AG08395 (cell line): Measurements from ENCODE around the gene TNFAIP8L1.

Experiments used
- DNase-seq: peaks from one replicate; pipeline ENCODE4 v3.0.0; 2012; ENCODE audit warnings: mixed read lengths, low spot score

Gene TNFAIP8L1

DNA sequence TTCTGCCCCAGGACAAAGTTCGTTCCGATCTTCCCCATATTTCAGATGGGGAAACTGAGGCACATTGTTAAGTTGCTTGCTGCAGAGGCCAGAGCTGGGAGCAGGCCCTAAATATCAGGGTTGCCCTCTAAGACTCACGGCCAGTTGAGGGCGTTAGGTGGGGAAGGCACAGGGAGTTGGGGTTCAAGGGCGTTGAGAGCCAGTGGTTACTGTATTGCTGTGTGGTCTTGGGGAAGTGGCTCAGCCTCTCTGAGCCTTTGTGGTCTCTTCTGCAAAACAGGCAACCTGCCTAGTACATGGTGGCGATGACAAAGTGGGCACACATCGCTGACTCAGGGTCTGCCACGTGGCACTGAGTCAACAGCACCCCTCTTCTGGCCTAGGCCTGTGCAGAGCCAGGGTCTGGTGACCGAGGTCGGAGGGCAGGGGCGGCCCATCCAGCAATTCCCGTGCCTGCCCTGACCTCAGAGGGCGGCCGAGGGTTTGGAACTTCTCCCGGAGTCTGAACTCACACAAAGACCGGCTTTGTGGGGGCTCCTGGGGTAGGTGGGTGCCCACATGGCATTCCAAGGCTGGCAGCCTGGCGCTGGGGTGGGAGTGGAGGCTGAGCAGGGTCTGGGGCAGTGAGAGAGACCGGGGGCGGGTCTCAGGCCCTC, 10.2 kb downstream of the TNFAIP8L1 start:
- DNase-seq, result no peak

DNA sequence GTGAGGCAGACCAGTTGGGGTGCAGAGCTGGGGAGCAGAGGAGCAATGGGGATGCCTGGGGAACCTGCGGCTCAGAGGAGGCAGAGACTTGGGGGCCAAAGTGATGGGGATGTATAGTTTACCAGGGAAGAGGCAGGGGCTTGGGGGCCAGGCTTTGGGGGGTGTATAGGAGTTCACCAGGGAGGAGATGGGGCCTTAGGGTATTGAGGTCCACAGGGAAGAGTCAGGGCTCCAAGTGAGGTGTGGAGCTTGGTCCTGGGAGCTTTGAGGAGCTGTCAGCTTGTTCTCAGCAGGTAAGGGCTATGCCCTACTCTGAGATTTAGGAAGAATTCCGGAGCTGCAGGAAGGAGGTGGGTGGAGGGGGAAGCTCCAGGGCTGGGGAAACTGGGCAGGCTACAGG, 10.8 kb downstream of the TNFAIP8L1 start:
- no peak for DNase-seq

DNA sequence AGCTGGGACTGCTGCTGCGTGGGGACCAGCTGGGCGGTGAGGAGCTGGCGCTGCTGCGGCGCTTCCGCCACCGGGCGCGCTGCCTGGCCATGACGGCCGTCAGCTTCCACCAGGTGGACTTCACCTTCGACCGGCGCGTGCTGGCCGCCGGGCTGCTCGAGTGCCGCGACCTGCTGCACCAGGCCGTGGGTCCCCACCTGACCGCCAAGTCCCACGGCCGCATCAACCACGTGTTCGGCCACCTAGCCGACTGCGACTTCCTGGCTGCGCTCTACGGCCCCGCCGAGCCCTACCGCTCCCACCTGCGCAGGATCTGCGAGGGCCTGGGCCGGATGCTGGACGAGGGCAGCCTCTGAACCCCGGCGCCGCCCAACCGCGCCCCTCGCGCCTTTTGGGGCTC, 12.8 kb downstream of the TNFAIP8L1 start:
- DNase-seq, result no peak

DNA sequence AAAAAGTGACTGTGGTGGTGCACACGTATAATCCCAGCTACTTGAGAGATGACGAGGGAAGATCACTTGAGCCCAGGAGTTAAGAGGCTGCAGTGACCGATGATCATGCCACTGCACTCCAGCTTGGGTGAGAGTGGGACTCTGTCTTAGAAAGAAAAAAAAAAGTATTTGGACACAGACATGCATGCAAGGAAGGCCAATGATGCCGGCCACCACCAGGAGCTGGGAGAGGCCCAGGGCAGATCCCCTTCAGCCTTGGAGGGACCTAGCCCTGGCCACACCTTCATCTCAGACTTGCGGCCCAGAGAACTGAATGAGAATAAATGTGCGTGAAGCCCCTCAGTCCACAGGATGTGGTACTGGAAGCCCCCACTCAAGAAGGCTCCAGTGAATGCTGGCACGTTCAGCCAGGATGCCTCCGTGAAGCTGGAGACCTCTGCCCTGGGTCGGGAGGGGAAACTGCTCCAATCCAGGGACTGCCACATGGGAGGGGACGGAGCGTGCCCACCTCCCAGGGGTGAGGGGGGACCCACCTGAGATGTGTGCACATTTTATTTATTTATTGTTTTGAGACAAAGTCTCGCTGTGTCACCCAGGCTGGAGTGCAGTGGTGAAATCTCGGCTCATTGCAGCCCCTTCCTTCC, 14.6 kb downstream of the TNFAIP8L1 start:
- no peak for DNase-seq

DNA sequence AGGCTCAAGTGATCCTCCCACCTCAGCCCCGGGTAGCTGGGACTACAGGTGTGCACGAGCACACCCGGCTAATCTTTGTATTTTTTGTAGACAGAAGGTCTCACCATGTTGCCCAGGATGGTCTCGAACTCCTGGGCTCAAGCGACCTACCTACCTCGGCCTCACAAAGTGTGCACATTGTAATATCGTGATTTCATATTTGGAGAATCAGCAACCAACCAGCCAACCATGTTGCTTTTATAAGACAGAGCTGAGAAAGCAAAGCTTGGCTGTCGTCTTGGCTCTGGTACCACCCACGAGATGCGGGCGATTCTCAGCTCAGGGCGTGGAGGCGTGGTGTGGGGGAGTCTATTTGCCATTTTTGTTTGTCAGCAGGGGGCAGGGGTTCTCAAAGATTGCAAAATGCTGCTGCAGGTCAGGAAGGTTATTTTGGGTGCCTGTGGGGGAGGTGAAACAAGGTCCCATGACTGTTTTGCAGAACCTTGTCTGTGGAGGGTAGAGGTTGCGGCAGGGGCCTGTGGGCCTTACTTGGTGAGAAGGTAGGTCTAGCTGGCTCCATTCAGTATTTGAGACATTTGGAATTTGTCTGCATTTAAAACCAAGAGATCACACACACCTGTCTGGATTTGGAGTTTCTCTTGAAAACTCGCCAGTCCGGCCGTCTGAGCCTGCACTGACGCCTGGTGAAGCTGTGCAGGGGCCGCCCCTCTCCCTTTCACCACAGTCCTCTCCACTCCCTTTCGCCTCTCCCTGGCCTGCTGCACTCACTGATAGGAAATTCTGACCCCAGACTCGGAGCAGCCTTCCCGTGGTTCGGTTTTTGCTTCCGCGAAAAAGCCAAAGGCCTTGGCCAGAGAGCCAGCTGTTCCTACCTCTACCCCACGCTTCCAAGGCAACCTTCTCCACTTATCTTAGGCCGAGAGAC, 15.4 kb downstream of the TNFAIP8L1 start:
- no peak for DNase-seq

DNA sequence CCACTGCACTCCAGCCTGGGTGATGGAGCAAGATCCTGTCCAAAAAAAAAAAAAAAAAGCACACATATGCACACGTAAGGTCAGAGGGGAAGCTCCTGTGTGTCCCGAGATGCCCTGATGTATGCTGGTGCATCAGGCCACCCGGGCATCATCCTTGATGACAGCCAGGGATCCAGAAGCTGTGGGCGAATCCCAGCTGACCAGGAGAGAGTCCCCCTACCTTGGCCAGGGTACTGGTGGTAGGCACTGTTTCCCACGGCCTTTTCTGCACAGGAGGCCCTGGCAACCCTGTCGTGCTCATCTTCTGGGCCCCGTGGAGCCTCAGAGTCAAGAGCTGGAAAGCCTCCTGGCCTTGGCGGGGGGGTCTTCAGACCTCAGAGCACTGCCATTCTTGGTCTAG, 16.8 kb downstream of the TNFAIP8L1 start:
- no peak for DNase-seq

DNA sequence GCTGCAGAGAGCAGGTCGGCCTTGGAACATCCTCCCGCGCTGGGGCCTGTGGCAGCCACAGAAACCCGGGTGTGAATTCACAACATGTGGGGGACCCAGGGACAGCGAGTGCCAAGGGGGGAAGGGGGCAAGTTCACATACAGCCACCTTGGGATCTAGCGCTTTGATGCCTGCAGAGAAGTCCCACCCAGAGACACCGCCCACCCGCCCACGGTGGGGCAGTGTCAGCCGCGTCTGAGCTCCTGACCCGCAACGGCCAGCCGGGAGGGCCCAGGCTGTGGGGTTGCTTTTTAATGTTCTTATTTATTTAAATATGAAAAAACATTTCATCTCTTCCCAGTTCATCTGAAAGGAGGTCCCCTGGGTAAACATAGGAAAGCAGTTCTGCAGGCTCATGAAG, 17.9 kb downstream of the TNFAIP8L1 start:
- no peak for DNase-seq

DNA sequence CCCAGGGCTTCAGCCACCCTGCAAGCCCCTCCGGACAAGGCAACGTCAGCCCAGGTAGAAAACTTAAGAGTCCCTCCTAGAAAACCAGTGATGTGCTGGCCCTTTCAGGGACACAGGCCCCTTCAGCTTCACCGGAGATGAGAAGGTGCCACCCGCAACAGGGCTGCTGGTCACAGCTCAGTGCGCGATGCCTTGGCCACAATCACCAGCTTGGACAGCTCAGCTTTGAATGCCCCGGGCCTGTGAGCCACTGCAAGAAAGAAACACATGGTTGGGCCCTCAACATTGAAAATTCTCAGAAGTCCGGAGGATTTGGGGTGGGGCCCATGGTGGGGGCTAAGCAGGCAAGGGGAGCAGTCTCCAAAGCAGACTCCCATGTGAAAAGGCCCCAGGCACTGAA, 18.5 kb downstream of the TNFAIP8L1 start:
- no peak for DNase-seq

DNA sequence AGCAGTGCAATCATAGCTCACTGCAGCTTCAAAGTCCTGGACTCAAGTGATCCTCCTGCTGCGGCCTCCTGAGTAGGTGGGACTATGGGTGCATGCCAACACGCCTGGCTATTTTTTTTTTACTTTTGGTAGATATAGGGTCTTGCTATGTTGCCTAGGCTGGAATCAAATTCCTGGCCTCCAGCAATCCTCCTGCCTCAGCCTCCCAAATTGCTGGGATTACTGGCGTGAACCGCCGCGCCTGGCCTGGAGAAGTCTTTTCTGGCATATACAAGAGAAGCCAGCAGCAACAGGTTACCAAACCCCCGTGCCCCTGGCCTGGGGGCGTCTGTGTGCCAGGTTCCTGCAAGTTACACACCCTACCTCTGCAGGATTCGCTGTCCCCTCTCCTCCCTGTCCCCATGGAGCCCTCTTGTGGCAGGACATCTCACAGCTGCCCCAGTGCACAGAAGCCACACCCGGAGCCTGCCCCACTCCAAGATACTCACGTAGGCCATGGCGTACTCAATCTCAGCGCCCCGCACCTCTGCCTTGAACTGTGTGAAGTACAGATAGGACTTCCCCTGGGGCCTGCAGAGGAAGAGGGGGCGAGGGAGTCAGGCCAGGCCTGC, 21.0 kb downstream of the TNFAIP8L1 start:
- DNase-seq, result no peak

DNA sequence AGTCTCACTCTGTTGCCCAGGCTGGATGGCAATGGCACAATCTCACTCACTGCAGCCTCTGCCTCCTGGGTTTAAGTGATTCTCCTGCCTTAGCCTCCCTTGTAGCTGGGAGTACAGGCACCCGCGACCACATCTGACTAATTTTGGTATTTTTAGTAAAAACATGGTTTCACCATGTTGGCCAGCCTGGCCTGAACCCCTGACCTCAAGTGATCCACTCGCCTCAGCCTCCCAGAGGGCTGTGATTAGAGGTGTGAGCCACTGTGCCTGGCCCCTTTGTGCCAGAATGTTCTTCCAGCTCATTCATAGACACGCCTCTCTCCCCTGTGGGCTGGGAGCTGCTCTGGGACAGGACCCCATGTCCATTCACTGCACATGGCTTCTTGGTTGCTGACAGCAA, 21.7 kb downstream of the TNFAIP8L1 start:
- DNase-seq, result no peak

DNA sequence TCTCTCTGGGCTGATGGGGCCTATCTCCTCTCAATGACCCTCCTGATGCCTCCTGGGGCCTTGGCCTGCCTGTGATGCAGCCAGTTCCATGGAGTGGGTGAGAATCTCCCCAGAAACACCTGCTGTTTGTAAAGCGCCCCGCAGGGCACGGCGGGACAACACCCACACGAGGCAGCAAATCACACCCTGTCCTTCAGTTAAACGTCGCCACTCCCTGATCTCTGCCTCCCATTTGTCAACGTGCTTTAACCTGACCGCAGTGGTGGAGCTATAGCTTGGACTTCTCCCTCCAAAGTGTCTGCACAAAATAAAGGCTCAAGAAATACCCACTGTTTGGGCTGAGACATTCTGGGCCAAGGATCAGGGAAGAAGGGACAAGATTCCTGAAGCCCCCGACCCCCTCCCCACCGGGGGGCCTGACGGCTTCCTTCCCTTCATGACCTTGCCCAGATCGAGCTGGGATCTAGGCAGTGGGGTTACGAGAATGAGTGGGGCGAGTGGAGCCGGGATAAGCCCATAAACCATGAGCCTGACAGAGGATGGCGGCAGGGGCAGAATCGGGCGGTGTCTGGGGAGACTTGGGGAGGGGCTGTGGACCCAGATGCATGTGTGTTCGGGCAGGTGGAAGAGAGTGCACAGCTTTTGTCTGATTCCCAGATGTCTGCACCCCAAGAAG, 22.8 kb downstream of the TNFAIP8L1 start:
- DNase-seq, result no peak

DNA sequence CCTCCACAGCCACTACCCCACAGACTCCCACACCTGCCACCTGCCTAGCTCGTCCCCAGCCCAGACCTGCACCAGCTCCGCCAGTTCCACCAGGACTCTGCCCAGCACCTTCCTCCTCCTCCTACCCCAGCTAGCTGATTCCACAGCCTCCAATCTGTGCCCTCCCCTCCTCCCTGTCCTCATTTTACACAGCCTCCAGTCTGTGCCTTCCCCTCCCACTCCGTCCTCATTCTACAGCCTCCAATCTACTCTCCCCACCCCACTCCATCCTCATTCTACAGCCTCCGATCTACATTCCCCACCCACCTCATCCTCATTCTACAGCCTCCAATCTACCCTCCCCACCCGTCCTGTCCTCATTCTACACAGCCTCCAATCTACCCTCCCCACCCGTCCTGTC, 23.5 kb downstream of the TNFAIP8L1 start:
- no peak for DNase-seq

DNA sequence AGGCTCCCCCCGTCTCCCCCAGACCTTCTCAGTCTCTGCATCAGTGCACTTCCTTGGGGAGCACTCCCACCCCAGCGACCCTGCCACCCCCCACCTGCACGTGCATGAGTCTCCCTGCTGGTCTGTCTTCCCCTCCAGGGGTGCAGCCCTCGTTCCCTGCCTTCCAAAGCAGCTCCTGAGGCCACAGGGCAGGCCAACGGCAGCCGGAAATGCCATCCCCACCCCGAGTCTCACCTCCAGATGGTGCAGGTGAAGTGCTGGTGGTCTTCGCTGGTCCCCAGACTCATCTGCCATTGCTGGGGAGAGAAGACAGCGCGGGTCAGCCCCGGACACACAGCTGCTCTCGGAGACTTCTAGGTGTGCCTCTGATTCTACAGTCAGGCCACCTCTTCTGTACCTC, 25.3 kb downstream of the TNFAIP8L1 start:
- no peak for DNase-seq

DNA sequence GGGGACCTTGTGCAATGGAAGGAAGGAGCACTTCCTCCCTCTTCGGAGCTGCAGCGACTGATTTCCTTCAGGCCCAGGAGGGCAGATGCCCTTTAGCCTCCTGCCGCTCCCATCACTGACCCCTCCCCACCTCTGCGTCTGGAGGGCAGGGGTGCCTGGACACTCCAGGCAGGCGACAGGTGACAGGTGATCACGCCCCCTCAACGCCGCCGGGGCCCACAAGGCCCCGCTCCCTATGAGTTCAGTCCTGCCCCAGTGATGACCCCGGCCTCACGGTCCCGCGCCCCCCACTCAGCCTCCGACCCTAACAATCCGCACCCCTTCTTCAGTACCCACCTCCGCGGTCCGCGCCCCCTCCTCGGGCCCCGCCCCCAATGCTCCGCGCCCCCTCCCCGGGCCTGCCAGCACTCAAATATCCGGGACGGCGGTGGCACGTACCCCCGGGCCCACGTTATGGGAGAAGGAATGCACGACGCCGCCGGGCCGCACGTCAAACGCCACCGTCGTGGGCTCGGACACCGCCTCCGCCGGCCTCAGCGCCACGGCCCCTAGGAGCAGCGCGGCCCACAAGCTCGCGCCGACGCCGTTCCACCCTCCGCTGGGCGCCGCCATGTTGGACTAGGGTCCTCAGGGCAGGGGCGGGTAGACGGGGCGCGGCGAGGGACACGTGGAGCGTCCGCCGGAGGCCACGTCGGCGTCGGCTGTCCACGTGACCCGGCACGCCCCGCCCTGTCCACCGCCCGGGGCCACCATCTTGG, 30.6 kb downstream of the TNFAIP8L1 start, which contains the start of gene MYDGF:
MYDGF (minus strand) TSS at position 620 of the 758 bp plus-strand sequence; CDS start at position 612, 8 bp downstream.
- peak; percentile 100 for DNase-seq

DNA sequence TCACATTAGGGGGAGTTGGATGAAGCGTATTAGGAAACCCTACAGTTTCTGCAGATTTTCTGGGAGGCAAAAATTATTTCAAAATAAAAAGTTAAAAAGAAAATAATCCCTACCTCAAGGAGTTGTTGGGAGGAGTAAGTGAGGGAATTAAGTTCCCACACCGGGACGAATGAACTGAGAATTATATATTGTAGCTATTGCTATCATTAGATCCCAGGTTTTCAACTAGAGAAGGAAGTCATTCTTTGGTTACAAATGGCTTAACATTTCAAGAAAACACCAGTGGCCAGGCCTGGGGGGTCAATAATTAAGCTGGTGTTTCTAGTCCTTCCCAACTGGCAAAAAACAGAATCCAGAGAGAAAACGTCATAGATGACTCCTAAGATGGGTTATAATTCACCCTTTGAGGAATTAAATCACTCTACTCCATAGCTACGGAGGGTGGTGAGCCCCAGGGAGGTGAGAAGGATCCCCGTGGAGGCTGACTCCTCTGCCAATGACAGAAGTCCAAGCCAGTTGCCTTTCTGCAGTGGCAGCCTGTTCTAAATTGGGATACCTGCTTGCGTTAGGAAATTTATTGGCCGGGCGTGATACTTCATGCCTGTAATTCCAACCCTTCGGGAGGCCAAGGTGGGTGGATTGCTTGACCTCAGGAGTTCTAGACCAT, 32.0 kb downstream of the TNFAIP8L1 start:
- no peak for DNase-seq

DNA sequence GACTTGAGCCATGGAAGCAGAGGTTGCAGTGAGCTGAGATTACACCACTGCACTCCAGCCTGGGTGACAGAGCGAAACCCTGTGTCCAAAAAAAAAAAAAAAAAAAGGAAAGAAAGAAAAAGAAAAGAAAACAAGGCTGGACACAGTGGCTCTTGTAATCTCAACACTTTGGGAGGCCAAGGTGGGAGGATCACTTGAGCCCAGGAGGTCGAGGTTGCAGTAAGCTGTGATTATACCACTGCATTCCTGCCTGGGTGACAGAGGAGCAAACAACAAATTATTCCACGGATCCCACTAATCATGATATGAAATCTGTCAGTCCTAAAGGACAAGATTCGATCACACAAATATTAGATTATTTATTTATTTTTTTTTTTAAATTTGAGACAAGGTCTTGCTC, 33.9 kb downstream of the TNFAIP8L1 start:
- DNase-seq, result no peak

DNA sequence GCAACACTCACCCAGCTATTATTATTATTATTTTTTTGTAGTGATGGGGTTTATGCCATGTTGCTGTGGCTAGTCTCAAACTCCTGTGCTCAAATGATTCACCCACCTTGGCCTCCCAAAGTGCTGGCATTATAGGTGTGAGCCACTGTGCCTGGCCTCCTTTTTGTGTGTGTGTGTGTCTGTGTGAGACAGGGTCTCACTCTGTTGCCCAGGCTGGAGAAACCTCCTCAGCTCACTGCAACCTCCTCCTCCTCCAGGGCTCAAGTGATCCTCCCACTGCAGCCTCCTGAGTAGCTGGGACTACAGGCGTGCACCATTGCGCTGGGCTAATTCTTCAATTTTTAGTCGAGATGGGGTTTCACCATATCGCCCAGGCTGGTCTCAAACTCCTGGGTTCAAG, 34.4 kb downstream of the TNFAIP8L1 start:
- DNase-seq, result no peak

DNA sequence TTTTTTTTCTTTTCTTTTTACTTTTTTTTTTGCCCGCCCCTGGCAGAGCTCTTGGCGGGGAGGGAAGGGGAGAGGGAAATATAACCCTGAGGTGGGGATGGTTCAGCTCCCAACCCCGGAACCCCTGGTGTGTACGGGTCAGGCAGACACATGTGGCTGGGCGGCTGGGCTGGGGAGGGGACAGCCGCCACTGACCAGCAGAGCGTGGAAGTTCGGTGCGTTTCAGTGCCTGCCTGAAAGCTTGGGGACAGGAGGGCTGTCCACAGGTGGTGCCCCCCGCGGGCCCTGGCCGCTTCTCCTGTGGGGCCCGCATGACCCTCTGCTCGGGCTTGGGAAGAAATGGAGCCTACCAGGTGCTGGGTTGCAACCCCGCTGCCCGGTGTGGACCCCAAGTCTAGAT, 36.0 kb downstream of the TNFAIP8L1 start:
- no peak for DNase-seq

DNA sequence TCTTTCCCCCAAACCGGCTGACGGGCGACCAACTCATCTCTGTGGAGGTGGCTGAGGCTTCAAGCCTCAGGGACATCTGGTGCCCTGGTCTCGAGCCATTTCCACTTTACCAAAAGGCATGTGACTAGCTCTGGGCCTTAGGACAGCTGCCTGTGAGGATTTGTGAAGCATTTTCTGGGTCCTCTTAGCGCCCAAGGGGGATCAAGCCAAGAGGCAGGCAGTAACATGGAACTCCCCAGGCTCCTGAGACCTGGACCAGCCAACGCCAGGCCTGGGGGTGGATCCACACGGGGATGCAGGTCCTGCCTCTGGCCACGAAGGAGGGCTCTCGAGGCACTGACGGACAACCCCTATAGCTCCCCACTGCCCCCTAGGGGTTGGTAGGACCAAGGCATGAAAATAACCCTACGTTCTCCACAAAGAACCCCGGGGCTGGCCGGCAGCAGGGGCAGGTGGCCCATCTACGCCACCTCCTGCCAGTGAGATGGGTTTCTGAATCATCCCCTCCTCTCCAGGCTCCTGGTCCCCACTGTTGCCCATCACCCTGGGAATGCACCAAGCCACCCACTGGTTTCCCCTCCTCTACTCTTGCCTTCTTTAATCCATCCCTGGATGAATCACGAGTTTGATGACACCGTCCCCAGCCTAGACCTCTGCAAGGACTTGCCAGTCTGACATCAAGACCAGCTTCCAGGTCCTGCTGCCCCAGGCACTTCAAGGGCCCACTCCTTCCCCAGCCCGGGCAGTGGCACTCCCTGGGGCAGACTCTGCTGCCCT, 37.8 kb downstream of the TNFAIP8L1 start:
- peak; percentile 68 for DNase-seq
